ENCODE measurements around the gene HBM.

DNA sequence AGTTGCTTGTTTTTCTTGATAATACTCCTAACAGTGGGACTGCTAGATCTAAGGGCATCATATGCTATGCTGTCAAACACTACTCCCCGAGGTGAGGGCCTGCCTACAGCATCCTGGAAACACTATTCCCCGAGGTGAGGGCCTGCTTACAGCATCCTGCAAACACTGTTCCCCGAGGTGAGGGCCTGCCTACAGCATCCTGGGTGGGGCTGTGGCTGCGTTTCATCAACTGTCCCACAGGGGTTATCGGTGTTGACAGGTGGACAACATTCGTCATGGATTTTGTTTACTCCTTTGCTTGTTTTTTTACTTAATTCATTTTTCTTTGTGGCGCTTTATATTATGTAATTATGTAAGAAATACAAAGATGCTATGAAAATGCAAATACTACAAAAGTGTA, 49.8 kb upstream of the HBM start:
- TF ChIP-seq CTCF (IDR thresholded peaks at IDR 0.05; ENCODE audit: poor library complexity) (no peak), EZH2 (IDR thresholded peaks at IDR 0.05; ENCODE audit: borderline replicate concordance) (no peak)

Data from hepatocyte (in vitro differentiated cells).